ENCODE results near the gene C17orf100. TPM values are rescaled to one million over a fixed set of nuclear protein-coding genes. Genes with fewer than 3 reads are reported as not detected.
A peak's percentile ranks its signal among the peaks of the same experiment; 100 is the strongest.

Gene C17orf100
- polyA plus RNA-seq (ENCODE audit: insufficient read depth in 1 of 5, insufficient read length in 5 of 5, low replicate concordance in 1 of 5), result 1 to 10 TPM; 5.3 to 6.7 (median 6.5) TPM
- long read RNA-seq, donor 1, transcript C17orf100-201 (1 exons, 1,756 nt), result major isoform, 10 of 10 reads
- long read RNA-seq, donor 1, partial matches to known transcripts, result 0 of 10 reads
- long read RNA-seq, donor 1, other reads (novel, unspliced or antisense), result 0 of 10 reads
- long read RNA-seq, donor 2, transcript C17orf100-201 (1 exons, 1,756 nt), result major isoform, 5 of 5 reads
- long read RNA-seq, donor 2, partial matches to known transcripts, result 0 of 5 reads
- long read RNA-seq, donor 2, other reads (novel, unspliced or antisense), result 0 of 5 reads
- long read RNA-seq, donor 3, transcript C17orf100-201 (1 exons, 1,756 nt), result major isoform, 10 of 10 reads
- long read RNA-seq, donor 3, partial matches to known transcripts, result 0 of 10 reads
- long read RNA-seq, donor 3, other reads (novel, unspliced or antisense), result 0 of 10 reads
- long read RNA-seq, donor 4, partial matches to known transcripts, result 0 of 4 reads
- long read RNA-seq, donor 4, other reads (novel, unspliced or antisense), result 0 of 4 reads
- long read RNA-seq, donor 5, transcript C17orf100-201 (1 exons, 1,756 nt), result major isoform, 10 of 10 reads
- long read RNA-seq, donor 5, partial matches to known transcripts, result 0 of 10 reads
- long read RNA-seq, donor 5, other reads (novel, unspliced or antisense), result 0 of 10 reads
- long read RNA-seq, donor 6, transcript C17orf100-201 (1 exons, 1,756 nt), result major isoform, 12 of 12 reads
- long read RNA-seq, donor 6, partial matches to known transcripts, result 0 of 12 reads
- long read RNA-seq, donor 6, other reads (novel, unspliced or antisense), result 0 of 12 reads
- long read RNA-seq, donor 7, transcript C17orf100-201 (1 exons, 1,756 nt), result major isoform, 5 of 5 reads
- long read RNA-seq, donor 7, partial matches to known transcripts, result 0 of 5 reads
- long read RNA-seq, donor 7, other reads (novel, unspliced or antisense), result 0 of 5 reads
- long read RNA-seq, donor 8, result 0 reads

- peak; percentile 89 to 90 for DNase-seq
Measured at GRCh38 chr17:6651354-6651918, at the start of gene C17orf100, which contains the start of gene MED31. Gene C17orf100 (plus strand): TSS chr17:6651762. CDS start chr17:6651914, 152 bp downstream. Gene MED31 (minus strand): TSS chr17:6651605. CDS start chr17:6651528, 77 bp downstream.

GRCh38 chr17:6602141-6602540 lies 49.4 kb upstream of the C17orf100 start:
- no peak for DNase-seq

- DNase-seq, result peak; percentile 63 to 65
Measured at GRCh38 chr17:6603744-6604325, 47.7 kb upstream of the C17orf100 start.

- no peak for DNase-seq
Measured at GRCh38 chr17:6605142-6605541, 46.4 kb upstream of the C17orf100 start.

- no peak for DNase-seq
Measured at GRCh38 chr17:6608321-6608720, 43.2 kb upstream of the C17orf100 start.

- no peak for DNase-seq
Measured at GRCh38 chr17:6610011-6610410, 41.6 kb upstream of the C17orf100 start.

- DNase-seq, result no peak
Measured at GRCh38 chr17:6611231-6611630, 40.3 kb upstream of the C17orf100 start.

GRCh38 chr17:6623941-6624340 lies 27.6 kb upstream of the C17orf100 start:
- no peak for DNase-seq

GRCh38 chr17:6626616-6627015 lies 24.9 kb upstream of the C17orf100 start:
- no peak for DNase-seq

- no peak for DNase-seq
Measured at GRCh38 chr17:6627019-6627418, 24.5 kb upstream of the C17orf100 start.

GRCh38 chr17:6630390-6630789 lies 21.2 kb upstream of the C17orf100 start:
- DNase-seq, result no peak

GRCh38 chr17:6632530-6632929 lies 19.0 kb upstream of the C17orf100 start:
- no peak for DNase-seq

GRCh38 chr17:6633263-6633662 lies 18.3 kb upstream of the C17orf100 start:
- no peak for DNase-seq

GRCh38 chr17:6636105-6636504 lies 15.5 kb upstream of the C17orf100 start:
- no peak for DNase-seq

- no peak for DNase-seq
Measured at GRCh38 chr17:6636616-6637457, 14.7 kb upstream of the C17orf100 start.

- no peak for DNase-seq
Measured at GRCh38 chr17:6637458-6637840, 14.1 kb upstream of the C17orf100 start.

- DNase-seq, result no peak
Measured at GRCh38 chr17:6638046-6638908, 13.3 kb upstream of the C17orf100 start.

- no peak for DNase-seq
Measured at GRCh38 chr17:6639014-6639585, 12.5 kb upstream of the C17orf100 start.
